HEK293 (cell line): ENCODE data around the gene EVA1B.
A peak's percentile ranks its signal among the peaks of the same experiment; 100 is the strongest.

ENCODE experiments used
- GFI1B ChIP-seq: fragments of 450-650 bp; formaldehyde crosslinking; IDR thresholded peaks from 2 replicates; pipeline ENCODE4 v1.5.1; 2016; ENCODE audit warnings: missing biosample characterization, missing genetic modification characterization
- GLIS2 ChIP-seq: fragments of 450-650 bp; formaldehyde crosslinking; IDR thresholded peaks from 2 replicates; pipeline ENCODE4 v1.5.1; 2016; ENCODE audit warnings: missing biosample characterization, missing genetic modification characterization
- KLF7 ChIP-seq: fragments of 450-650 bp; formaldehyde crosslinking; IDR thresholded peaks from 2 replicates; pipeline ENCODE4 v1.5.1; 2016; ENCODE audit warnings: missing biosample characterization, missing genetic modification characterization, borderline replicate concordance
- KLF9 ChIP-seq: fragments of 450-650 bp; formaldehyde crosslinking; IDR thresholded peaks from 2 replicates; pipeline ENCODE4 v1.5.1; 2016; ENCODE audit warnings: missing biosample characterization, missing genetic modification characterization, low read depth
- TRIM28 ChIP-seq: IDR thresholded peaks from 2 replicates; pipeline ENCODE4 v1.6.1; 2011; ENCODE audit warnings: low read length, control low read depth, borderline replicate concordance
- ZBTB20 ChIP-seq: fragments of 450-650 bp; formaldehyde crosslinking; IDR thresholded peaks from 2 replicates; pipeline ENCODE4 v1.5.1; 2016; ENCODE audit warnings: missing biosample characterization, missing genetic modification characterization
- ZFP3 ChIP-seq: fragments of 450-650 bp; formaldehyde crosslinking; IDR thresholded peaks from 2 replicates; pipeline ENCODE4 v1.5.1; 2016; ENCODE audit warnings: low read depth, missing biosample characterization, missing genetic modification characterization
- ZNF146 ChIP-seq: fragments of 450-650 bp; formaldehyde crosslinking; IDR thresholded peaks from 2 replicates; pipeline ENCODE4 v1.5.1; 2016; ENCODE audit warnings: missing biosample characterization, missing genetic modification characterization
- ZNF157 ChIP-seq: fragments of 450-650 bp; formaldehyde crosslinking; IDR thresholded peaks from 2 replicates; pipeline ENCODE4 v1.5.1; 2016; ENCODE audit warnings: missing biosample characterization, missing genetic modification characterization
- ZNF175 ChIP-seq: fragments of 450-650 bp; formaldehyde crosslinking; IDR thresholded peaks from 2 replicates; pipeline ENCODE4 v1.5.1; 2016; ENCODE audit warnings: missing biosample characterization, missing genetic modification characterization
- ZNF549 ChIP-seq: fragments of 450-650 bp; IDR thresholded peaks from 2 replicates; pipeline ENCODE4 v1.5.1; 2018; ENCODE audit warnings: missing biosample characterization, missing genetic modification characterization, mild to moderate bottlenecking, inconsistent platforms, moderate library complexity
- ZNF561 ChIP-seq: fragments of 450-650 bp; IDR thresholded peaks from 2 replicates; pipeline ENCODE4 v1.5.1; 2018; ENCODE audit warnings: missing biosample characterization, missing genetic modification characterization, borderline replicate concordance
- ZNF670 ChIP-seq: fragments of 450-650 bp; formaldehyde crosslinking; IDR thresholded peaks from 2 replicates; pipeline ENCODE4 v1.5.1; 2016; ENCODE audit warnings: missing biosample characterization, missing genetic modification characterization, low read depth
- ZNF701 ChIP-seq: fragments of 450-650 bp; formaldehyde crosslinking; IDR thresholded peaks from 2 replicates; pipeline ENCODE4 v1.5.1; 2016; ENCODE audit warnings: missing biosample characterization, missing genetic modification characterization
- ZNF76 ChIP-seq: fragments of 450-650 bp; formaldehyde crosslinking; IDR thresholded peaks from 2 replicates; pipeline ENCODE4; 2016; ENCODE audit warnings: low read depth, missing biosample characterization, missing genetic modification characterization, borderline replicate concordance
- ZNF768 ChIP-seq: fragments of 450-650 bp; formaldehyde crosslinking; IDR thresholded peaks from 2 replicates; pipeline ENCODE4 v1.5.1; 2018; ENCODE audit warnings: missing biosample characterization, mild to moderate bottlenecking, missing genetic modification characterization
- ZNF776 ChIP-seq: fragments of 450-650 bp; formaldehyde crosslinking; IDR thresholded peaks from 2 replicates; pipeline ENCODE4 v1.5.0; 2017; ENCODE audit warnings: missing biosample characterization, missing genetic modification characterization, borderline replicate concordance
- ZNF830 ChIP-seq: fragments of 450-650 bp; IDR thresholded peaks from 2 replicates; pipeline ENCODE4 v1.5.0; 2018; ENCODE audit warnings: missing biosample characterization, missing genetic modification characterization, low read depth, mild to moderate bottlenecking, moderate library complexity
- ZNF837 ChIP-seq: fragments of 450-650 bp; formaldehyde crosslinking; IDR thresholded peaks from 2 replicates; pipeline ENCODE4 v1.5.1; 2016; ENCODE audit warnings: missing biosample characterization, missing genetic modification characterization
- TF ChIP-seq, protein P1 (sequence below): sonication (generic); formaldehyde crosslinking; IDR thresholded peaks from 2 replicates; pipeline ENCODE4 v1.8.1; 2022; ENCODE audit warnings: mild to moderate bottlenecking, moderate library complexity, missing genetic modification reagents
- TF ChIP-seq, protein P2 (sequence below): fragments of 450-650 bp; formaldehyde crosslinking; IDR thresholded peaks from 2 replicates; pipeline ENCODE4 v1.5.1; 2016; ENCODE audit warnings: missing biosample characterization, missing genetic modification characterization
- TF ChIP-seq, protein P3 (sequence below): fragments of 450-650 bp; formaldehyde crosslinking; optimal IDR thresholded peaks from 2 replicates; pipeline ENCODE3; 2016; ENCODE audit warnings: missing biosample characterization, mild to moderate bottlenecking, missing genetic modification characterization
- TF ChIP-seq, protein P4 (sequence below): fragments of 450-650 bp; formaldehyde crosslinking; IDR thresholded peaks from 2 replicates; pipeline ENCODE4 v1.5.1; 2016; ENCODE audit warnings: missing biosample characterization, missing genetic modification characterization, borderline replicate concordance
- TF ChIP-seq, protein P5 (sequence below): fragments of 450-650 bp; formaldehyde crosslinking; IDR thresholded peaks from 2 replicates; pipeline ENCODE4 v1.5.1; 2016; ENCODE audit warnings: missing biosample characterization, missing genetic modification characterization
- TF ChIP-seq, protein P6 (sequence below): fragments of 450-650 bp; formaldehyde crosslinking; IDR thresholded peaks from 2 replicates; pipeline ENCODE4 v1.5.1; 2016; ENCODE audit warnings: missing biosample characterization, missing genetic modification characterization
- TF ChIP-seq, protein P7 (sequence below): fragments of 450-650 bp; formaldehyde crosslinking; IDR thresholded peaks from 2 replicates; pipeline ENCODE4 v1.5.1; 2017; ENCODE audit warnings: missing biosample characterization, missing genetic modification characterization

Gene EVA1B

DNA sequence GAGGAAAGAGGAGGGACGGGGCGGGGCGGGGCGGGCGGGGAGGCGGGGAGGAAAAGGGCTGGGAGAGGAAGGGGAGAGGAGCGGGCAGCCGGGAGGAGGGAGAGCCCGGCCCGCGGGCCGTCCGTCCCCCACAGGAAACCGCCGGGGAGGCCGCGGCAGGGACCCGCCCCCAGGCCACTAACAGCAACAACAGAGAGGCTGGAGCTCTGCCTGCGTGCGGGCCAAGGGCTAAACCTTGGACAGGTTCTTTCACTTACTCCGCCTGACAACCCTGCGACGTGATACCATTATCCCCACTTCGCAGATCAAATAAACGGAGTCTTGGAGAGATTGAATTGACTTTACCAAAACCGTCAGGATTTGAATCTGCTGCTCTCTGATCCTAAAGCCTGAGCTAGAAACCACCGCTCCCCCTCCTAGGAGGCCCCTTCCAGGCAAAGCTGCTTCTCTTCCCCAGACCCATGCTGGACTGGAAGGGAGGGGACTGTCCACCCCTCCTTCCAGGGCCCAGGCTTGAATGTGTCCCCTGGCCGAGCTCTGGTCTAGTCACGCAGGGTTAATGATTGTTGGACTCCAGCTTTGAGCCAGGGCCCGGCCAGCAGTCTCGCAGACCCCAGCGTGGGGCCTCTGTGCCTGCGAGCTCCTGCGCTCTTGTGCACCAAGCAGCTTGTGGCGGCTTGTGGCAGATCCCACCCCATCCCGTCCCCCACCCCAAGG is at the start of gene EVA1B (continued):
- TF ChIP-seq ZNF776 (tag by site-specific recombination) = no peak
- TF ChIP-seq, protein P1, sequence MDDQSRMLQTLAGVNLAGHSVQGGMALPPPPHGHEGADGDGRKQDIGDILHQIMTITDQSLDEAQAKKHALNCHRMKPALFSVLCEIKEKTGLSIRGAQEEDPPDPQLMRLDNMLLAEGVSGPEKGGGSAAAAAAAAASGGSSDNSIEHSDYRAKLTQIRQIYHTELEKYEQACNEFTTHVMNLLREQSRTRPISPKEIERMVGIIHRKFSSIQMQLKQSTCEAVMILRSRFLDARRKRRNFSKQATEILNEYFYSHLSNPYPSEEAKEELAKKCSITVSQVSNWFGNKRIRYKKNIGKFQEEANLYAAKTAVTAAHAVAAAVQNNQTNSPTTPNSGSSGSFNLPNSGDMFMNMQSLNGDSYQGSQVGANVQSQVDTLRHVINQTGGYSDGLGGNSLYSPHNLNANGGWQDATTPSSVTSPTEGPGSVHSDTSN = no peak
- no peak for TF ChIP-seq KLF7
- TF ChIP-seq, protein P2, sequence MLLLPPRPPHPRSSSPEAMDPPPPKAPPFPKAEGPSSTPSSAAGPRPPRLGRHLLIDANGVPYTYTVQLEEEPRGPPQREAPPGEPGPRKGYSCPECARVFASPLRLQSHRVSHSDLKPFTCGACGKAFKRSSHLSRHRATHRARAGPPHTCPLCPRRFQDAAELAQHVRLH (tag by site-specific recombination) = 0 out of 2 replicates have a peak, but pooled peaks have one; percentile 26
- TF ChIP-seq, protein P3, sequence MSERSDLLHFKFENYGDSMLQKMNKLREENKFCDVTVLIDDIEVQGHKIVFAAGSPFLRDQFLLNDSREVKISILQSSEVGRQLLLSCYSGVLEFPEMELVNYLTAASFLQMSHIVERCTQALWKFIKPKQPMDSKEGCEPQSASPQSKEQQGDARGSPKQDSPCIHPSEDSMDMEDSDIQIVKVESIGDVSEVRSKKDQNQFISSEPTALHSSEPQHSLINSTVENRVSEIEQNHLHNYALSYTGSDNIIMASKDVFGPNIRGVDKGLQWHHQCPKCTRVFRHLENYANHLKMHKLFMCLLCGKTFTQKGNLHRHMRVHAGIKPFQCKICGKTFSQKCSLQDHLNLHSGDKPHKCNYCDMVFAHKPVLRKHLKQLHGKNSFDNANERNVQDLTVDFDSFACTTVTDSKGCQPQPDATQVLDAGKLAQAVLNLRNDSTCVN = no peak
- no peak for TF ChIP-seq ZNF830 (tag by site-specific recombination)
- no peak for TF ChIP-seq ZNF549 (tag by site-specific recombination)
- TF ChIP-seq, protein P4, sequence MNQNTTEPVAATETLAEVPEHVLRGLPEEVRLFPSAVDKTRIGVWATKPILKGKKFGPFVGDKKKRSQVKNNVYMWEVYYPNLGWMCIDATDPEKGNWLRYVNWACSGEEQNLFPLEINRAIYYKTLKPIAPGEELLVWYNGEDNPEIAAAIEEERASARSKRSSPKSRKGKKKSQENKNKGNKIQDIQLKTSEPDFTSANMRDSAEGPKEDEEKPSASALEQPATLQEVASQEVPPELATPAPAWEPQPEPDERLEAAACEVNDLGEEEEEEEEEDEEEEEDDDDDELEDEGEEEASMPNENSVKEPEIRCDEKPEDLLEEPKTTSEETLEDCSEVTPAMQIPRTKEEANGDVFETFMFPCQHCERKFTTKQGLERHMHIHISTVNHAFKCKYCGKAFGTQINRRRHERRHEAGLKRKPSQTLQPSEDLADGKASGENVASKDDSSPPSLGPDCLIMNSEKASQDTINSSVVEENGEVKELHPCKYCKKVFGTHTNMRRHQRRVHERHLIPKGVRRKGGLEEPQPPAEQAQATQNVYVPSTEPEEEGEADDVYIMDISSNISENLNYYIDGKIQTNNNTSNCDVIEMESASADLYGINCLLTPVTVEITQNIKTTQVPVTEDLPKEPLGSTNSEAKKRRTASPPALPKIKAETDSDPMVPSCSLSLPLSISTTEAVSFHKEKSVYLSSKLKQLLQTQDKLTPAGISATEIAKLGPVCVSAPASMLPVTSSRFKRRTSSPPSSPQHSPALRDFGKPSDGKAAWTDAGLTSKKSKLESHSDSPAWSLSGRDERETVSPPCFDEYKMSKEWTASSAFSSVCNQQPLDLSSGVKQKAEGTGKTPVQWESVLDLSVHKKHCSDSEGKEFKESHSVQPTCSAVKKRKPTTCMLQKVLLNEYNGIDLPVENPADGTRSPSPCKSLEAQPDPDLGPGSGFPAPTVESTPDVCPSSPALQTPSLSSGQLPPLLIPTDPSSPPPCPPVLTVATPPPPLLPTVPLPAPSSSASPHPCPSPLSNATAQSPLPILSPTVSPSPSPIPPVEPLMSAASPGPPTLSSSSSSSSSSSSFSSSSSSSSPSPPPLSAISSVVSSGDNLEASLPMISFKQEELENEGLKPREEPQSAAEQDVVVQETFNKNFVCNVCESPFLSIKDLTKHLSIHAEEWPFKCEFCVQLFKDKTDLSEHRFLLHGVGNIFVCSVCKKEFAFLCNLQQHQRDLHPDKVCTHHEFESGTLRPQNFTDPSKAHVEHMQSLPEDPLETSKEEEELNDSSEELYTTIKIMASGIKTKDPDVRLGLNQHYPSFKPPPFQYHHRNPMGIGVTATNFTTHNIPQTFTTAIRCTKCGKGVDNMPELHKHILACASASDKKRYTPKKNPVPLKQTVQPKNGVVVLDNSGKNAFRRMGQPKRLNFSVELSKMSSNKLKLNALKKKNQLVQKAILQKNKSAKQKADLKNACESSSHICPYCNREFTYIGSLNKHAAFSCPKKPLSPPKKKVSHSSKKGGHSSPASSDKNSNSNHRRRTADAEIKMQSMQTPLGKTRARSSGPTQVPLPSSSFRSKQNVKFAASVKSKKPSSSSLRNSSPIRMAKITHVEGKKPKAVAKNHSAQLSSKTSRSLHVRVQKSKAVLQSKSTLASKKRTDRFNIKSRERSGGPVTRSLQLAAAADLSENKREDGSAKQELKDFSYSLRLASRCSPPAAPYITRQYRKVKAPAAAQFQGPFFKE (tag by site-specific recombination) = no peak
- no peak for TF ChIP-seq ZFP3 (tag by site-specific recombination)
- TF ChIP-seq, protein P5, sequence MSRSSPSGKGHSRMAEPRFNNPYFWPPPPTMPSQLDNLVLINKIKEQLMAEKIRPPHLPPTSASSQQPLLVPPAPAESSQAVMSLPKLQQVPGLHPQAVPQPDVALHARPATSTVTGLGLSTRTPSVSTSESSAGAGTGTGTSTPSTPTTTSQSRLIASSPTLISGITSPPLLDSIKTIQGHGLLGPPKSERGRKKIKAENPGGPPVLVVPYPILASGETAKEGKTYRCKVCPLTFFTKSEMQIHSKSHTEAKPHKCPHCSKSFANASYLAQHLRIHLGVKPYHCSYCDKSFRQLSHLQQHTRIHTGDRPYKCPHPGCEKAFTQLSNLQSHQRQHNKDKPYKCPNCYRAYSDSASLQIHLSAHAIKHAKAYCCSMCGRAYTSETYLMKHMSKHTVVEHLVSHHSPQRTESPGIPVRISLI = no peak
- TF ChIP-seq TRIM28 = no peak
- TF ChIP-seq, protein P6, sequence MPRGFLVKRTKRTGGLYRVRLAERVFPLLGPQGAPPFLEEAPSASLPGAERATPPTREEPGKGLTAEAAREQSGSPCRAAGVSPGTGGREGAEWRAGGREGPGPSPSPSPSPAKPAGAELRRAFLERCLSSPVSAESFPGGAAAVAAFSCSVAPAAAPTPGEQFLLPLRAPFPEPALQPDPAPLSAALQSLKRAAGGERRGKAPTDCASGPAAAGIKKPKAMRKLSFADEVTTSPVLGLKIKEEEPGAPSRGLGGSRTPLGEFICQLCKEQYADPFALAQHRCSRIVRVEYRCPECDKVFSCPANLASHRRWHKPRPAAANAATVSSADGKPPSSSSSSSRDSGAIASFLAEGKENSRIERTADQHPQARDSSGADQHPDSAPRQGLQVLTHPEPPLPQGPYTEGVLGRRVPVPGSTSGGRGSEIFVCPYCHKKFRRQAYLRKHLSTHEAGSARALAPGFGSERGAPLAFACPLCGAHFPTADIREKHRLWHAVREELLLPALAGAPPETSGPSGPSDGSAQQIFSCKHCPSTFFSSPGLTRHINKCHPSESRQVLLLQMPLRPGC (tag by site-specific recombination) = no peak
- no peak; the same call in 1 of the 2 replicates for TF ChIP-seq GLIS2 (tag by site-specific recombination)
- no peak for TF ChIP-seq ZNF670 (tag by site-specific recombination)
- TF ChIP-seq ZNF837 = no peak
- TF ChIP-seq ZBTB20 (tag by site-specific recombination) = no peak
- TF ChIP-seq, protein P7, sequence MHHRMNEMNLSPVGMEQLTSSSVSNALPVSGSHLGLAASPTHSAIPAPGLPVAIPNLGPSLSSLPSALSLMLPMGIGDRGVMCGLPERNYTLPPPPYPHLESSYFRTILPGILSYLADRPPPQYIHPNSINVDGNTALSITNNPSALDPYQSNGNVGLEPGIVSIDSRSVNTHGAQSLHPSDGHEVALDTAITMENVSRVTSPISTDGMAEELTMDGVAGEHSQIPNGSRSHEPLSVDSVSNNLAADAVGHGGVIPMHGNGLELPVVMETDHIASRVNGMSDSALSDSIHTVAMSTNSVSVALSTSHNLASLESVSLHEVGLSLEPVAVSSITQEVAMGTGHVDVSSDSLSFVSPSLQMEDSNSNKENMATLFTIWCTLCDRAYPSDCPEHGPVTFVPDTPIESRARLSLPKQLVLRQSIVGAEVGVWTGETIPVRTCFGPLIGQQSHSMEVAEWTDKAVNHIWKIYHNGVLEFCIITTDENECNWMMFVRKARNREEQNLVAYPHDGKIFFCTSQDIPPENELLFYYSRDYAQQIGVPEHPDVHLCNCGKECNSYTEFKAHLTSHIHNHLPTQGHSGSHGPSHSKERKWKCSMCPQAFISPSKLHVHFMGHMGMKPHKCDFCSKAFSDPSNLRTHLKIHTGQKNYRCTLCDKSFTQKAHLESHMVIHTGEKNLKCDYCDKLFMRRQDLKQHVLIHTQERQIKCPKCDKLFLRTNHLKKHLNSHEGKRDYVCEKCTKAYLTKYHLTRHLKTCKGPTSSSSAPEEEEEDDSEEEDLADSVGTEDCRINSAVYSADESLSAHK = peak; percentile 96
- TF ChIP-seq ZNF561 (tag by site-specific recombination) = no peak
- no peak for TF ChIP-seq ZNF146
- no peak for TF ChIP-seq ZNF175 (tag by site-specific recombination)
- TF ChIP-seq ZNF768 (tag by site-specific recombination) = 0 out of 2 replicates have a peak, but pooled peaks have one; percentile 24
- TF ChIP-seq GFI1B (tag by site-specific recombination) = no peak
- TF ChIP-seq ZNF76 = no peak
- TF ChIP-seq KLF9 (tag by site-specific recombination) = no peak; the same call in 1 of the 2 replicates
- no peak for TF ChIP-seq ZNF701
- no peak for TF ChIP-seq ZNF157 (tag by site-specific recombination)
